Left cardiac atrium (tissue), 4 donors: ENCODE data around the gene ERBB4. TPM values are rescaled to one million over a fixed set of nuclear protein-coding genes. Genes with fewer than 3 reads are reported as not detected.
A peak's percentile ranks its signal among the peaks of the same experiment; 100 is the strongest.
"Not testable (repeated sequence)": the region's sequence is repeated elsewhere in the genome, so short reads cannot be mapped to it uniquely, and the experiment has no call there.

Experiments
- ATAC-seq, 2 donors: fragments of 200-7000 bp; cut with Tn5 transposase; one replicate each; pipeline ENCODE4 v1.9.1; 2020; ENCODE audit warnings: mild to moderate bottlenecking in 2 of 2, moderate library complexity in 2 of 2
- DNase-seq: peaks from one replicate; pipeline ENCODE4 v3.0.0-alpha.2; 2020
- intact Hi-C, 2 donors: fragments of 100-400 bp; cut with DNase I; formaldehyde crosslinking; loops; one replicate each; pipeline versions ENCODE4 v1.14.1 to v1.15.1; 2022 to 2023
- total RNA-seq, 2 donors: library from RNA; stranded (reverse); fragmentation: NEBNext Ultra II Directional; extraction: Animal tissue kit (Norgen Biotek cat#: 25700); gene quantifications; one replicate each; pipeline ENCODE4 v1.2.1, GENCODE V29; 2021
- donor health status: DM: no; HTN: yes; CAD: no.
- donor health status: DM: no; HTN: yes; CAD: no; lungs with severe emphysema.
- donor health status: DM: yes; HTN: yes; CAD: no.
- donor health status: Dilated cardiomyopathy.

ERBB4 gene
- total RNA-seq, 2 donors from 2014 or later = 17.9 to 20.6 TPM

- no peak for DNase-seq
- no peak for ATAC-seq
- intact Hi-C loops = no loop called here
Observed at GRCh38 chr2:212265777-212266176, 272.8 kb downstream of the ERBB4 start.

DNA sequence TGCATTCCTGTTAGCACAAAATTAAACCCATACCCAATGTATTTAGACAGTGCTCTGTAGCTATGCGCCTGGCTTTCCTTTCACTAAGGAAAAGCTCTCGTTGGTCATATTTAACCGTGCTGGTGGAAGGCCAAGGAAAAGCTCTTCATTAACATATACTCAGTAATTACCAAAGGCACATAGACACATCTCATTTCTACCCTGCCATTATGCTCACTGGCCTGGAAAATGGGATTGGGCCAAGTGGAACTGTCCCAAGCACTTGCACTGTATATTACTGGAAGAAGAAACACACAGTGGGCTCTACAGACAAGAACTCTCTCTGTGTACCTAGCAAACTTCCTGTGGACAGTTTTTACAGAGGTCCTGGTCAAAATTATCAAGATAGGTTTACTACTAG is 274.4 kb downstream of the ERBB4 start:
- intact Hi-C loops = no loop called here
- no peak for ATAC-seq
- DNase-seq = no peak

GRCh38 chr2:212259226-212259625 is 279.4 kb downstream of the ERBB4 start:
- ATAC-seq (no peak), DNase-seq (no peak)
- intact Hi-C loops = no loop called here

GRCh38 chr2:212254339-212254738 is 284.3 kb downstream of the ERBB4 start:
- no peak for DNase-seq
- ATAC-seq = no peak
- intact Hi-C loops = no loop called here

- no peak for ATAC-seq
- intact Hi-C loops = no loop called here
- no peak for DNase-seq
Observed at GRCh38 chr2:212249451-212249850, 289.2 kb downstream of the ERBB4 start.

DNA sequence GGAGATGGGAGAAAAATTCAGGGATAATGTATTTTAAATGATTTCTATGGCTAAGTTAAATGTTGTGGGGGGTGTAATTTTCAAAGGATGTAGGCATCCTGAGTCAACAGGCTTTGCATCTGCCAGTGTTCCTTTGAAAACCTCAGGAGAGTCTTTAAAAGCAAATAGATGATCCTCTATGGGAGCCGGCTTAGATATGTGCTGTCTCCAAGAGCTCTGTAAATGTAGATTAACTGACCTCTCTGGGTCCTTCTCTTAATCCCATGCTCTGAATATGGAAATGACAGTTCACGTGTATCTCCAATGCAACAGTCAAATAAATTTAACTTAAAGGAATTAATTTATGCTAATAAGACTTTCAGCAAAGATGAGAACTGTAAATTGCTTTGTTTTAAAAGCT is 292.7 kb downstream of the ERBB4 start:
- intact Hi-C loops = no loop called here
- DNase-seq (no peak), ATAC-seq (no peak)

DNA sequence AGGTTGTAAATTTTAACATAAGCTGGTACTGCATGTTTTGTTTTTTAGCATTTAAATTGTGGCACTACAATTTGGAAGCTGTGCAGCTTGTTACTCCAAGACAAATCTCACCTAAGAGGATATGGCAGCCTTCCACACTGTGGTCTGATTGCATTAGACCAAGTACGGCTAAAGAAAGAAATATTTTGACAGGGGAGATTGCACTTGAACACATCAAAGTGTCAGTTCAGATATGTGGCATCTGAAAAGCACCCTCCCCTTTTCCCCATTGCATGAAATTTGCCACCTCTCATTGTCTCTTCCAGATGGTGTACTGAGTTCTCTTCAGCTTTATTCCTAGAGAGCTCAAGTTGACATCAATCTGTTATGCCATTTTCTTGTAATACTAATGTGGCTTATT is 295.9 kb downstream of the ERBB4 start:
- peak; percentile 23 to 71 for ATAC-seq
- intact Hi-C loops = no loop called here

GRCh38 chr2:212238152-212238551 is 300.4 kb downstream of the ERBB4 start:
- ATAC-seq, DNase-seq, intact Hi-C loops: not testable (repeated sequence)

More for the DNA sequence above, 295.9 kb downstream of the ERBB4 start:
- no peak for DNase-seq

DNA sequence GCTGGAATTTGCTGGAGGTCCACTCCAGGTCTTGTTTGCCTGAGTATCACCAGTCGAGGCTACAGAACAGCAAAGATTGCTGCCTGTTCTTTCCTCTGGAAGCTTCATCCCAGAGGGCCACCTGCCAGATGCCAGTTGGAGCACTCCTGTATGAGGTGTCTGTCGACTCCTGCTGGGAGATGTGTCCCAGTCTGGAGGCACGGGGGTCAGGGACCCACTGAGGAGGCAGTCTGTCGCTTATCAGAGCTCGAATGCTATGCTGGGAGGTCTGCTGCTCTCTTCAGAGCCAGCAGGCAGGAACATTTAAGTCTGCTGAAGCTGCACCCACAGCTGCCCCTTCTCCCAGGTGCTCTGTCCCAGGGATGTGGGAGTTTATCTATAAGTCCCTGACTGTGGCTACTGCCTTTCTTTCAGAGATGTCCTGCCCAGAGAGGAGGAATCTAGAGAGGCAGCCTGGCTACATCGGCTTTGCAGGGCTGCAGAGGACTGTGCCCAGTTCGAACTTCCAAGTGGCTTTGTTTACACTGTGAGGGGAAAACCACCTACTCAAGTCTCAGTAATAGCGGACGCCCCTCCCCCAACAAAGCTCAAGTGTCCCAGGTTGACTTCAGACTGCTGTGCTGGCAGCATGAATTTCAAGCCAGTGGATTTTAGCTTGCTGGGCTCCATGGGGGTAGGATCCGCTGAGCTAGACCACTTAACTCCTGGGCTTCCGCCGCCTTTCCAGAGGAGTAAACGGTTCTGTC is 301.1 kb downstream of the ERBB4 start:
- ATAC-seq (no peak), DNase-seq (no peak)
- intact Hi-C loops = no loop called here

GRCh38 chr2:212228743-212229171 is 309.8 kb downstream of the ERBB4 start:
- no peak for DNase-seq
- no peak for ATAC-seq
- intact Hi-C loops = no loop called here

GRCh38 chr2:212227755-212228154 is 310.8 kb downstream of the ERBB4 start:
- ATAC-seq = peak; percentile 57 to 63
- intact Hi-C loops = no loop called here
- DNase-seq = peak; percentile 29

DNA sequence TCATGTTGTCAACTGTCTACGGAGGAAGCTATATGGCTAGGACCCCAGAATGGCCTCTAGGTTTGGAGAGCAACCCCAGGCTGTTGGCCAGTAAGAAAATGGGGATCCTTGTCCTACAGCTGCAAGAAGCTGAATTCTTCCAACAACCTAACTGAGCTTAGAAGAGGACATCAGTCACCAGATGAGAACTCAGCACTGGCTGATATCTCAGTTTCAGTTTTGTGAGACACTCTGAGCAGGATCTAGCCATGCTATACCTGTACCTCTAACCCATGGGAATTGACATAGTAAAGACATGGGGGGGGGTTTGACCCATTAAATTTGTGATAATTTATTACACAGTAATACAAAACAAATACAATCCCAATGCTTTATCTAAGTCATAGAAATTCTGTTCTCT is 312.5 kb downstream of the ERBB4 start:
- ATAC-seq (no peak), DNase-seq (no peak)
- intact Hi-C loops = no loop called here

- ATAC-seq (no peak), DNase-seq (no peak)
- intact Hi-C loops = no loop called here
Observed at GRCh38 chr2:212223696-212224095, 314.9 kb downstream of the ERBB4 start.

GRCh38 chr2:212213191-212213590 is 325.4 kb downstream of the ERBB4 start:
- intact Hi-C loops = no loop called here
- no peak for ATAC-seq
- no peak for DNase-seq

DNA sequence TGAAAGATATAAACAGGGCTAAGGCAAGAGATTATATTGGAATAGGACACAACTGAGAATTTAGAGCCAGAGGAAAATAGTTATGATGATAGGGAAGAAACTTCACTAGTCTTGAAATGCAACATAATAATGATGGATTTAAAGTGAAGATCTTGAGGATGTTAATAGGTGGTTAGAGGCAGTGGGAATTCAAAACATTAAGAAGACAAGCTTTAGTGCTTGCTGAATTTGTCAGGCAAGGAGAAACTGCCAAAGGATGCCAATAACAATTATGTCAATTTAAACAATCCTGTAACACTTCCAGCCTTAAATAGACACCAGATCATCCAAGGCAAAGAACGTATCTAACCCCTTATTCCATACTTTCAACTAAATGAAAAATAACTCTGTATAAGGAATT is 330.1 kb downstream of the ERBB4 start:
- no peak for ATAC-seq
- intact Hi-C loops = no loop called here
- no peak for DNase-seq

- no peak for ATAC-seq
- intact Hi-C loops = no loop called here
- DNase-seq = no peak
Observed at GRCh38 chr2:212197776-212198175, 340.8 kb downstream of the ERBB4 start.

GRCh38 chr2:212195626-212196025 is 343.0 kb downstream of the ERBB4 start:
- intact Hi-C loops = no loop called here
- ATAC-seq = no peak
- DNase-seq = no peak

GRCh38 chr2:212194396-212194795 is 344.2 kb downstream of the ERBB4 start:
- intact Hi-C loops = no loop called here
- DNase-seq (no peak), ATAC-seq (no peak)

DNA sequence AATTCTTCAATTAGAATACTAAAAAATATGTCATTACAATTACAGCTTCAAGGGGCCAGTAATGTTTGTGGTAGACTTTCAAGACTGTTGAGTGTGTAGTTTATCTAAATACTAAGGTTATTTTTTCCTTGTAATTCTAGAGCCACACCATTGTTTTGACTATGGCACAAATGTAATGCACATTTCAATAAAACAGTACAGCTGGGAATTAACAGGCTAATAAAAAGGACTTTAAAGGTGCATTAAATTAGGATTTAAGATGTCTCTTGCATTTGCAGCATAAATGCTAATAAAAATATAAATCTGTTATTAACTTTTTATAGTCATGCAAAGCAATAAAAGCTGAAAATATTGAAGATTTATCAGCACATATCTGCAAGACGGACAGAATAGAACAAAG is 344.8 kb downstream of the ERBB4 start:
- no peak for DNase-seq
- intact Hi-C loops = no loop called here
- no peak for ATAC-seq

- ATAC-seq (no peak), DNase-seq (no peak)
- intact Hi-C loops = no loop called here
Observed at GRCh38 chr2:212193056-212193455, 345.5 kb downstream of the ERBB4 start.

DNA sequence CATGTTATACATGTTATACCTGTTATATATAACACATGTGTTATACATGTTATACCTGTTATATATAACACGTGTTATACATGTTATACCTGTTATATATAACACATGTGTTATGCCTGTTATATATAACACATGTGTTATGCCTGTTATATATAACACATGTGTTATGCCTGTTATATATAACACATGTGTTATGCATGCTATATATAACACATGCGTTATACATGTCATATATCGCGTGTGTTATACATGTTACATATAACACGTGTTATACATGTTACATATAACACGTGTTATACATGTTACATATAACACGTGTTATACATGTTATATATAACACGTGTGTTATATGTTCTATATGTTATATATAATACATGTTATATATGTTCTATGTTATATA is 347.2 kb downstream of the ERBB4 start:
- DNase-seq, ATAC-seq, intact Hi-C loops: not testable (repeated sequence)
